HG02678 (cell line): Measurements from ENCODE around the gene TOR2A.

Experiments
- ATAC-seq: cut with Tn5 transposase; IDR thresholded peaks from one replicate; pipeline ENCODE4 v1.9.1; 2021; ENCODE audit warnings: mild to moderate bottlenecking, moderate library complexity; ENCODE audit not compliant: unreplicated experiment

The TOR2A gene

DNA sequence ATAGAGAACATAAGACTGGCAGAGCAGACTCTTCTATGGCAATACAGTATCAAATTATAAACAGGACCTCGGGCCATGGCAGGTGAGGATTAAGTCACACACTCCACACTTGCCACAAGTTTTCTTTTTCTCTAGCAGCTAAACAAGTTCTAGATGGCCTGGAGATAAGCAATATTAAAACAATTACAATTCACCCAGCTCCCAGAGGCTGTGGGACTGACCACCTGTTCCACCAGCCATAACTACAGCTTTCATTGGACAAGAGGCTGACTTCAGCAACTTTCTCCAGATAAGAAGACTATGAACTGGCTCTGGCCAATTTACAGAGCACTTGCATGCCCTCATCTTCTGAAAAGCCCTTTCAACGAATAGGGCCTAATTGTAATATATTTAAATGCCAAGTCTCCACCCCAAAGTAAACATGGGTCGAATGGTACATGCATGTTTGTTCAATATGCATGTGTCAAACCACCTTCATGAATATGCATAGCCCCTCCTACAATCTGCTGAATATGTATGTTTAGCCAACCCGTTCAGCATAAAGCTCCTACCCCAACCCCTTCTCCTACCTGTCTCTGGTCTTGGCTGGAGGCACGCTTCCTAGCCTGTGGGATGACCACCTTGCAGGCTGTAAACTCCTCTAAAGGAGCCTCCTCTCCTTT is 34.4 kb downstream of the TOR2A start:
- no peak for ATAC-seq

DNA sequence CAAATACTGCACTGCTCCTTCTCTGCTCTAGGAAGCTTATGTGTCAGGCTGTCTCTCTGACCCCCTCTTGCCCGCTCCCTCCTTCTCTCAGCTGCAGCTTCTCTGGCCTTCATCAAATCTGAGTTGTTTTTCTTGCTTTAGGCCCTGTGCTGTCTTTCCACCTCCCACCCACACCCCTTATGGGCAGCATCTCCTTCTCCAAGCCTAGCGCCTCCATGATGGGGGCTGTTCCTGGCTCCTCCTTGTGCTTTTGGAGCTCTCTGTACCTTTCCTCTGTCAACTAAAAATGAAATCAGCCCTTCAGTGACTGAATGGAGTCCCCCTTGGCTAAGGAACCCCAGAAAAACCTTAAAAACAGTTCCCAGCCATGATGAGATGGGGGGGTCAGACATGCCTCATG is 35.0 kb downstream of the TOR2A start:
- no peak for ATAC-seq

DNA sequence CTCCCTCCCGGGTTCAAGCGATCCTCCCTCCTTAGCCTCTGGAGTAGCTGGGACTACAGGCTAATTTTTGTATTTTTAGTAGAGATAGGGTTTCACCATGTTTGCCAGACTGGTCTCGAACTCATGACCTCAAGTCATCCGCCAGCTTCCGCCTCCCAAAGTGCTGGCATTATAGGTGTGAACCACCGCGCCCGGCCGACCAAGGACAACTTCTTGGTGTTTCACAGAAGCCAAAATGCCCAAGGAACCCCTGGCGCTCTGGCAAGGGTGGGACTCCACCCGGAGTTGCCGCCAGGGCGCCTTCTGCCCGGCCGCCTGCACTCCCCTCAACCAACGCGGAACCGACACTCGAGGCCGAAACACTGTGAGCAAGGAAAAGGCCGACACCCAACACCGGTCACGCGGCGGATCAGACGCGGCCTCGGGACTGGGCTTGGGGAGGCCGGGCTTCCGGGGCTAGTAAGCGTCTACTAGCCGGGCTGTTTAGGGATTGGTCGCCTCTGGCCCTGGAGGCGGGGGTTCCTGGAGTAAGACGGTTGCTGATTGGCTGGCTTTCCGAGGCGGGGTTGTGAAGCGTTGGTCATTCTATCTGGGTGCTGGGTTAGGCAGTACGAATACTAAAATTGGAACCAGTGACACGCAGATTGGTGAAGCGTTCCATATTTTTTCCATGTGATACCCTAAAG is 36.0 kb downstream of the TOR2A start:
- ATAC-seq, result peak; percentile 98

DNA sequence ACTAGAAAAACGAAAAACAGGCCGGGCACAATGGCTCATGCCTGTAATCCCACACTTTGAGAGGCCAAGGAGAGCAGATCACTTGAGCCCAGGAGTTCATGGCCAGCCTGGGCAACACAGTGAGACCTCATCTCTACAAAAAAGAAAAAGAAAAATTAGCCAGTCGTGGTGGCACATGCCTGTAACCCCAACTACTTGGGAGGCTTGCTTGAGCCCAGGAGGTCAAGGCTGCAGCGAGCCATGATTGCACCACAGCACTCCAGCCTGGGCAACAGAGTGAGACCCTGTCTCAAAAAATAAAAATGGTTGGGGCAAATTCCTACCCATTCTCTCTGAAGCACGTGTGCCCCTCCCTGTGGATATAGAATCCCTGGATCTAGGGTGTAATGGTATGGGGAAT is 36.7 kb downstream of the TOR2A start:
- no peak for ATAC-seq

DNA sequence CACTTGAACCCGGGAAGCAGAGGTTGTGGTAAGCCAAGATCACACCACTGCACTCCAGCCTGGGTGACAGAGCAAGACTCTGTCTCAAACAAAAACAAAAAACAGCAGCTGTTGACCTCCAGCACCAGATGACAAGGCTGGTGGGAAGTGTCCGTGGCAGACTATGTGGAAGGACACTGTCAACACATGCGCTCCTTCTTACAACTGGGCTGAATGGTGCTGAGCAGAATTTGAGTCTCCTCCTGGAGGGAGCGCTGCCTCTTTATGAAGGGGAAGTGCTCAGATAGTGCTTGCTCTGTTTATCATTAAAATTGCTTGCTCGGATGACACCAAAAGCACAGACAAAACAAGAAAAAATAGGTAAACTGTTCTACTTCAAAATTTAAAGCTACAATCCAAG is 37.5 kb downstream of the TOR2A start:
- ATAC-seq, result no peak

DNA sequence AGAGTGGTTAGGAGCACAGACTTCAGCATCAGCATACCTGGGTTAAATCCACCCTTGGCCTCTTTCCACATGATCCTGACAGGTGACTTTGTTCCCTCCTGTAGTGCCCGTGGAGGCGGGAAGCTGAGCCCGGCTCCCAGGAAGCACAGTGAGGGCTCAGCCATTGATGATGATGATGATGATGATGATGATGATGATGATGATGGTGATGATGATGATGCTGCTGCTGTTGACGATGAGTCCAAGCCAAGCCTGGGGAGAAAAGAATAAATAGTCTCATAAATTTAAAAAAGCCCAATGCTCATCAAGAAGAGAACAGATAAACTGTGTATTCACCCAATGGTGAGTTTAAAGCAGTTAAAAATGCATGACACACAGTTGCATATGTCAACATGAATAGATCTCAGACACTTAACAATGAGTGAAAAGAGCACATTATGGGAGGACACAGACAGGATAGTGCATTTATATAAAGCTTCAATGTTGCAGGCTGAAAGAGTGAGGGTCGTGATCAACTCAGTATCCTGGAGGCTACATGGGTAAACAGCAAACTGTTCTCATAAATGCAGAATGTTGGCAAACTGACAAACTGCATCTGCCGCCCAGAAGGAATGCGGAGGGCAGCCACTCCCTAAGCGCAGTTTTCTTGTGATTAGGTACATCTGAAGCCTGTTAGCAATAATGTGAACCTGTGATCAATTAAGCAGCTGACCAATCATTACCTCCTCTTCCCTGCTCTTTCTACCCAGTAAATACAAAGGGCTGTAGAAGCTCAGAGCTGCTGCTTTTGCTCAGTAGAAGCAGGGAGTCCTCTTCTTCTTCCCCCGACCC is 40.0 kb downstream of the TOR2A start:
- no peak for ATAC-seq

DNA sequence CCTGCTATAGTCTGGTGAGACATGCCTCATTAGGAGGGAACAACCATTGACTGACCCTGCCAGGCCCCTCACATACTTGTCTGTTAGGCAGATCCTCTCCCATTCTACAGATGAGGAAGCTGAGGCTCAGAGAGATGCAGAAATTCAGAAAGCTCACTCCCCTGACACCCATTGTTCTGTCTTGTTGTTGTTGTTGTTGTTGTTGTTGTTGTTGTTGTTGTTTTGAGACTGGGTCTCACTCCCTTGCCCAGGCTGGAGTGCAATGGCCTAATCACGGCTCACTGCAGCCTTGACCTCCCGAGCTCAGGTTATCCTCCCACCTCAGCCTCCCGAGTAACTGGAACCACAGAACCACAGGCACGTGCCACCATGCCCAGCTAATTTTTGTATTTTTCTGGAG is 41.4 kb downstream of the TOR2A start:
- ATAC-seq, result no peak

DNA sequence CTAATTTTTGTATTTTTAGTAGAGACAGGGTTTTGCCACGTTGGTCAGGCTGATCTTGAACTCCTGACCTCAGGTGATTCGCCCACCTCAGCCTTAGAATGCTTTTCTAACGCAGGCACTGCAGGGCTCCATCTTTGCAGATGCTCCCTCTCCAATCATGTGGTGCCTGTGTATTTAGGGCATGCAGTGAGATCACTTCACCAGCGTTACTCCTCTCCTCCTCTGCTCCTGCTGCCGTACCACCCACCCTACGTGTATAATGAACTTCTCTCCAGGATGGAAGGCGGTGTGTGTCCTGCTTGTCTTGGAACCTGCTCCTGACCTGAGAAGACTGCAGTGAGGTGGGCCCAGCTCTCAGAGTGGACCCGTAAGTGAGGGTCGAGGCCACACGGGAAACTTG is 42.0 kb downstream of the TOR2A start:
- no peak for ATAC-seq

DNA sequence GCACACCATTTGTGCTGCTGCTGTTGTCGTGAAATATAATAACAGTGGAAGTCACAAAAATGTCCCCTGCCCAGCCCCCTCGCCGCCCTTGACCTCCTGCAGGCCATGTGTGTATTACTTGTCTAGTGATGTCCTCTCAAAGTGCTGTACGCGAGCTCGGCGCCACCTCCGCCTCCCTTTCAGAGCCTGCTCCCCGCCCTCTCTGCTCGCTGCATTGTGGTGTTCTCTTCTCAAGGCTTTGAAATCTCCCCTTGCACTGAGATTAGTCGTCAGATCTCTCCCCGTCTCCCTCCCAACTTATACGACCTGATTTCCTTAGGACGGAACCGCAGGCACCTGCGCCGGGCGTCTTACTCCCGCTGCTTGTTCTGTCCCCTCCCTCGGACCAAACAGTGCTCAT is 43.0 kb downstream of the TOR2A start:
- ATAC-seq, result no peak

DNA sequence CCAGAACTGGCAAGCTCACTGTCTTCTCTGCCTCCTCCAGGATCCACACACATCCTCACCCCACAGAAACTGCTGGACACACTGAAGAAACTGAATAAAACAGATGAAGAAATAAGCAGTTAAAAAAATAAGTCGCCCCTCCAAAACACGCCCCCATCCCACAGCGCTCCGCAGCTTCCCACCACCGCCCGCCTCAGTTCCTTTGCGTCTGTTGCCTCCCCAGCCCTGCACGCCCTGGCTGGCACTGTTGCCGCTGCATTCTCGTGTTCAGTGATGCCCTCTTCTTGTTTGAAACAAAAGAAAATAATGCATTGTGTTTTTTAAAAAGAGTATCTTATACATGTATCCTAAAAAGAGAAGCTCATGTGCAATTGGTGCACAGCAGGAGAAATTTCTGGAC is 44.4 kb downstream of the TOR2A start:
- ATAC-seq, result no peak

DNA sequence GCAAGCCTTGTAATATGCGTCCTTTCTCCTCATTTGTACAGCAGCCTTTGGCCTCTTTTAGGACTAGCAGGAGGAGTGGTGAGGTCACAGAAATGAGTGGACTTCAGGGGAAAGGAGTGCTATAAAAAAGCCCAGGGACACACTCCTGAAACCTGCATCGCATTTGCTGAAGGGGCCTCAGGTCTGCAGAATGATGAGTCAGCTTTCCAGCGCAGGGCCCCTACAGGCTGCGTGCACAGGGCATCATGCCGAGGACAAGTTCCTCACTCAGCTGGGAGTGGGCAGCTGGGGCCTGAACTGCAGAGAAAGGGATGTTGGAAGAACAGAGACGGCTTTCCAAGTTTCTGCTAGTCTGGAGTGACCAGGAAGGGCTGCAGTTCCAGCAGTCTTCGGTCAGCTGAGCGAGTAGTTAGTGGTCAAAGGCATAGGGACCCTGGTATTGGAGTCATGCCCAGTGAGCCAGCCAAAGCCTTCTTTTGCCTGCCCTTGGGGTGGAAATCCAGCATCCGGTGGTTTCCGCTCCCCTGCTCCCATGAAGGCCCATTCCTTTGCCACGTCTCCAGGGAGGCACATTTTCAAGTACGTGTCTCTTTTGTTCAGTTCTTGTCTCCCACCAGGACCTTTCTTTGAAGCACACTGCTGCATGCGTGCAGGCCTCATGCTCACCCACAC is 45.6 kb downstream of the TOR2A start:
- ATAC-seq, result no peak

DNA sequence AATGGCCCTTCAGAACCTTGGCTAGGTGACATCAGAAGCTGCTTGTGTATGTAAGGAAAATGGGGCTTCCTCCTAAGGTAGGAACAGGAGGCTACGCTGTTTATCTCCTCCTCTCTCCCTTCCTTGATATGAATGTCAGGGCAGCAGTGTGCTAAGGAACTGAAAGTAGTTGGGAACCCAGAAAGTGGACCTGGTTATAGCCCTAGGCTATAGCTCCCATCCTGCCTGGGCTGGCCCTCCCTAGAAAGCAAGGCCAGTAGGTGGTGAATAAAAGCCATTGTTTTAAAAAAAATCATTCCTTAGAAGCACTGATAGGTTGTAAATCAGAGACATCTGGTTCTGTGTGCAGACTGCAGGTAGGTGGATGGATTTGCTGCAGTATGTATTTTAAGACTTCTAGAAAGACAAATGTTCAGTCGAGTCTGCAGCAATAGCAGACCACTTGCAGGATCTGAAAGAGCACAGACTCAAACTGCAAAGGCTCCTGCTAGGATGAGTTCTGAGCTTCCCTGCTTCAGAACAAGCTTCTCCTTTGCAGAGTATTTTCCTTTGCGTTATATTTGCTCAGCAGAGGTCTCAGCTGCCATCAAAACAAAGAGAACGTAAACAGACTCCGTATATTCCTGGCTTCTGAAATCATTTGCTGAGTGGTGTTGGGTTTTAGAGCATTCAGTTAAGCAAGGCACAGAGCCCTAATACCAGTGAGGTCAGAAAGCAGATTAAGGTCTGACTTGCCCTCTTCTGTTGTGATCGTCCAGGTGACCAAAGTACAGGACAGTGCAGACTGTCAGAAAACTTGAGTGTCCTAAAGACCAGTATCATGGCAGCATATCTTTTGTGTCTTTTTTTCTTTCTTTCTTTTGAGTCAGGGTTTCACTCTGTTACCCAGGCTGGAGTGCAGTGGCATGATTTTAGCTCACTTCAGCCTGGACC is 48.4 kb downstream of the TOR2A start:
- no peak for ATAC-seq

DNA sequence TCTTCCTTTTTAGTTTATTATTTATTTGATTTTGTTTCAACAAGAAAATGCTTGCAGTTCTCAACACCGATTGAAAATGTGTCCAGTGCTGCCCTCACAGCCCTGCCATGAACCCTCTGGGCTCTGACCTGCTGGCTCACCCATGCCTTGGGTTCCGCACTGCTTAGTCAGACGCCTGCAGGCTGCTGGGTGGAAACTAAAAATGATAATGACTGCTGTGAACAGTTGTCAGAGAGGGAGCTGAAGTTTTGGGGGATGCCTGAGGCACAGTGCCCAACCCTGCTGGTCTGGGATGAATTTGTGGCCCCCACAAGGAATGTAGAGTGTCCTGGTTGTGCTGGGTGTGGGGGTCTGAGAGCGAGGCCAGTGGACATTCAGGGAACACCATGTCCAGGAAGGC is 50.5 kb downstream of the TOR2A start:
- no peak for ATAC-seq

DNA sequence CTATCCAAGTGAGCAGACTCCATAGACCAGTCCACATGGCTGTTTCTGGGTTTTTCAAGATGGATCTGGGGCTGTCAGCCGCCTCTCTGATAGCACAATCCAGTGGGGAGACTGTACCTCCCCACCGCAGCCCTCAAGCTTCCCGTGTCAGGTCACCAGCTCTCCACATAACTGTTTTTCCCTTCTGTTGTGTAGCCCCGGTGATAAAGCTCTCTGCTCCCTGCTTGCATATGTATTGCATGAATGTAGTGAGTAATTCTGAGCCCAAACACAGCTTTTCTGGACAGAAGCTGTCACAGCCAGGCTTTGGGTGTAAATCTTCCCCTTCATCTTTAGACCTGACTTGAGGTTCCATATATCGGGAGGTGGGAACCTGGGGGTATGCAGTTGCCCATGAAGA is 51.4 kb downstream of the TOR2A start:
- ATAC-seq, result no peak

DNA sequence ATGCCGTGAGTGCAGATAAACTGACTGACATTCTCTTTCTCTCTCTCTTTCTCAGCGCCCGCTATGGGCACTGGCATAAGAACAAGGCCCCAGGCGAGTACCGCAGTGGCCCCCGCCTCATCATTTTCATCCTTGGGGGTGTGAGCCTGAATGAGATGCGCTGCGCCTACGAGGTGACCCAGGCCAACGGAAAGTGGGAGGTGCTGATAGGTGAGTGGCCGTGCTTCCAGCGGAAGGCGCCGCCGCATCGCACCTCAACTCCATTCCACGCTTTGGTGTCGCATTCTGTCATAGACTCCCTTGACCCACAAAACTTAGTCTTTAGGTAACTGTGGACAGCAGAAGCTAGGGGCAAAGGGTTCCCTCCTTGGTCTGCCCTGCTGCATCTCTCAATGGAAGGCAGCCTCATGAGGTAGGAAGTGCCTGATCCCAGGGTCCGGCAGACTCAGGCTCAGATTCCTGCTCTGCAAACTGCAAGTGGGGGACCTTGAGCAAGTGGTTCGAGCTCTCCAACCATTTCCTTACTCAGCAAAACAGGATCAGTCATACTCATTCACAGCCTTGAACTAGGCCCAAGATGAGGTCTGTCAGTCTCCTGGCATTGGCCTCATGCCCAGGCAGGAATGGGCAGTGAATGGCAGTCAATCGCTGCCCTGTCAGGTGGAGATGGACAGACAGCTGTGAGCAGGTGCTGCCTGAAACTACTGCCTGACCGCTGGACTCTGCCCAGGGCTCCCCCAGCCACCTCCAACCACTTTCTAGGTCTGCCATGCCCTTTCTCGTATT is 52.5 kb downstream of the TOR2A start:
- ATAC-seq, result no peak
